Naive thymus-derived CD4-positive, alpha-beta T cell (primary cell): Measurements from ENCODE around the gene IQGAP1. TPM values are rescaled to one million over a fixed set of nuclear protein-coding genes. Genes with fewer than 3 reads are reported as not detected.
A peak's percentile ranks its signal among the peaks of the same experiment; 100 is the strongest.

Source experiments
- ATAC-seq: fragments of 150-1000 bp; cut with Tn5 transposase; 2 replicates; pipeline ENCODE4 v1.10.0; 2021; ENCODE audit warnings: mild to moderate bottlenecking, moderate library complexity
- CTCF ChIA-PET: fragments of 350-600 bp; sonication (Branson Sonifier 250); formaldehyde crosslinking; loops from one replicate; lab custom pipeline; 2021; ENCODE audit warnings: antibody characterized with exemption; lab: Charles Lee
- POLR2A ChIA-PET: fragments of 350-600 bp; sonication (Branson Sonifier 250); formaldehyde crosslinking; loops from one replicate; lab custom pipeline; 2021; ENCODE audit warnings: antibody characterized with exemption, inconsistent platforms; lab: Charles Lee
- DNase-seq, 9 donors: peaks; one replicate each; pipeline versions ENCODE4 v3.0.0 to v3.0.0-alpha.2; 2020 to 2022; ENCODE audit warnings: mixed read lengths in 1 of 9
- H3K27ac ChIP-seq: one replicate; pipeline ENCODE4 v1.7.0; 2013; ENCODE audit warnings: mild to moderate bottlenecking, low read depth, low read length, moderate library complexity
- H3K27me3 ChIP-seq, 2 donors: one replicate each; pipeline ENCODE4 v1.7.0; 2013; ENCODE audit warnings: low read length in 2 of 2, mild to moderate bottlenecking in 2 of 2, moderate library complexity in 2 of 2; ENCODE audit not compliant: control insufficient read depth in 2 of 2, insufficient read depth in 2 of 2
- H3K36me3 ChIP-seq, 3 experiments: 1 replicate in 2 of 3; 2 replicates in 1 of 3; pipeline ENCODE4 v1.7.0; 2013; ENCODE audit warnings: low read length in 3 of 3, mild to moderate bottlenecking in 3 of 3, moderate library complexity in 1 of 3; ENCODE audit not compliant: insufficient read depth in 3 of 3, control insufficient read depth in 2 of 3
- H3K4me1 ChIP-seq, 2 donors: one replicate each; pipeline ENCODE4 v1.7.0; 2013; ENCODE audit warnings: low read length in 2 of 2, mild to moderate bottlenecking in 2 of 2, moderate library complexity in 1 of 2; ENCODE audit not compliant: control insufficient read depth in 2 of 2, insufficient read depth in 2 of 2
- H3K4me3 ChIP-seq: 2 replicates; pipeline ENCODE4 v1.7.0; 2013; ENCODE audit warnings: mild to moderate bottlenecking, low read length
- H3K9me3 ChIP-seq, 3 experiments: 1 replicate in 2 of 3; 2 replicates in 1 of 3; pipeline ENCODE4 v1.7.0; 2013; ENCODE audit warnings: low read length in 3 of 3; ENCODE audit not compliant: control insufficient read depth in 2 of 3
- H3K27ac Mint-ChIP-seq, 9 donors: one replicate each; pipeline ENCODE4 v1.8.0; 2020 to 2022; ENCODE audit warnings: mixed read lengths in 9 of 9, mild to moderate bottlenecking in 8 of 9, moderate library complexity in 5 of 9, inconsistent platforms in 2 of 9
- H3K27me3 Mint-ChIP-seq, 5 donors: one replicate each; pipeline ENCODE4 v1.8.0; 2021 to 2022; ENCODE audit warnings: mixed read lengths in 5 of 5, mild to moderate bottlenecking in 1 of 5
- H3K36me3 Mint-ChIP-seq, 5 donors: one replicate each; pipeline ENCODE4 v1.8.0; 2020 to 2022; ENCODE audit warnings: mixed read lengths in 5 of 5, mild to moderate bottlenecking in 3 of 5, inconsistent platforms in 1 of 5
- H3K4me1 Mint-ChIP-seq, 7 donors: one replicate each; pipeline ENCODE4 v1.8.0; 2020 to 2022; ENCODE audit warnings: mixed read lengths in 7 of 7, mild to moderate bottlenecking in 3 of 7, inconsistent platforms in 1 of 7
- H3K4me3 Mint-ChIP-seq, 10 donors: one replicate each; pipeline ENCODE4 v1.8.0; 2020 to 2022; ENCODE audit warnings: mild to moderate bottlenecking in 10 of 10, mixed read lengths in 10 of 10, moderate library complexity in 6 of 10, inconsistent platforms in 2 of 10
- H3K9me3 Mint-ChIP-seq, 11 donors: one replicate each; pipeline ENCODE4 v1.8.0; 2020 to 2022; ENCODE audit warnings: mixed read lengths in 11 of 11, mild to moderate bottlenecking in 4 of 11, inconsistent platforms in 1 of 11, moderate library complexity in 1 of 11
- intact Hi-C, 2 donors: fragments of 100-400 bp; cut with micrococcal nuclease; formaldehyde crosslinking; loops; one replicate each; pipeline ENCODE4 v1.15.1; 2023
- polyA plus RNA-seq, 2 donors: library from polyadenylated mRNA; unstranded; fragments of 300-500 nt; fragmentation: Illumina TruSeq; gene quantifications; one replicate each; pipeline ENCODE4 v1.2.3, GENCODE V29; 2021
- total RNA-seq, 6 experiments: library from RNA in 5 of 6; stranded (reverse) in 5 of 6; gene quantifications; 1 replicate in 5 of 6; 2 replicates in 1 of 6; pipeline ENCODE4 v1.2.3 and lab custom pipeline; 2021 to 2026

Gene IQGAP1
- total and polyA plus RNA-seq, 7 experiments from 2014 or later: 73.9 to 263 (median 90.3) TPM

DNA sequence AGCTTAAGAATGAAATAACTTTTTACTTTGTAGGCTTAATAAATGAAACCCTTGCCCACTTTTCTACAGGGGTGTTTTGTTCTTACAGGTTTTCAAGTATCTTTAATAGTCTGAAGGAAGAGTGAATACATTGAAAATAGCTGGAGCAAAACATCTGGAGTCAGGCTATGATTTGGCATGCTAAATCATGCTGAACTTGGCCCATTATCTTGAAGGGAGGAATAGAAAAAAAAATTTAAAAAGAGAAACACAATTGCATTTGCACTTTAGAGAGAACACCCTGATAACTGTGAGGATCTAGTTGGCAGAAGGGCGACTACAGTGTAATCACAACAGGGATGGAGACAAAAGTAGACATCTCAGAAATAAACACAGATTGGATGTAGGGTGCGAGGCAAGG, 1.8 kb upstream of the IQGAP1 start:
- no peak overlapping the region for H3K27ac ChIP-seq
- CTCF ChIA-PET: interaction anchor here (0.7 kb wide), 1 partner anchor 24 kb away, joined by 3 read pairs; no protein-coding TSS in a partner anchor
- POLR2A ChIA-PET: interaction anchor here (0.7 to 4.6 kb wide), 4 partner anchors 9 to 187 kb away, joined by 3 to 48 read pairs (median 4); no protein-coding TSS in a partner anchor
- intact Hi-C loops: loop anchor here in 1 of 2 donors (5.0 kb wide), 1 partner anchor 96 kb away; no protein-coding TSS in a partner anchor
- Mint-ChIP-seq H3K27ac (peak overlapping the region; percentile 3 to 94 (median 75)), H3K27me3 (no peaks in the 10 kb centered on the region), H3K4me1 (peaks cover 25 to 49% (median 38%) of the 10 kb centered on the region in 7 donors), H3K36me3 (peaks cover 8 to 12% (median 8%) of the 10 kb centered on the region in 5 donors), H3K4me3 (peak overlapping the region in 8 of 10 donors; percentile 3 to 65 (median 40)), H3K9me3 (peaks cover 0 to 2% (median 0%) of the 10 kb centered on the region in 11 donors)
- no peak overlapping the region for H3K4me3 ChIP-seq
- peaks cover 0 to 7% (median 0%) of the 10 kb centered on the region in 3 experiments for H3K36me3 ChIP-seq
- H3K4me1 ChIP-seq: peaks cover 15 to 21% of the 10 kb centered on the region in 2 donors
- H3K9me3 ChIP-seq: no peaks in the 10 kb centered on the region
- no peaks in the 10 kb centered on the region for H3K27me3 ChIP-seq
- ATAC-seq (no peak), DNase-seq (no peak)

DNA sequence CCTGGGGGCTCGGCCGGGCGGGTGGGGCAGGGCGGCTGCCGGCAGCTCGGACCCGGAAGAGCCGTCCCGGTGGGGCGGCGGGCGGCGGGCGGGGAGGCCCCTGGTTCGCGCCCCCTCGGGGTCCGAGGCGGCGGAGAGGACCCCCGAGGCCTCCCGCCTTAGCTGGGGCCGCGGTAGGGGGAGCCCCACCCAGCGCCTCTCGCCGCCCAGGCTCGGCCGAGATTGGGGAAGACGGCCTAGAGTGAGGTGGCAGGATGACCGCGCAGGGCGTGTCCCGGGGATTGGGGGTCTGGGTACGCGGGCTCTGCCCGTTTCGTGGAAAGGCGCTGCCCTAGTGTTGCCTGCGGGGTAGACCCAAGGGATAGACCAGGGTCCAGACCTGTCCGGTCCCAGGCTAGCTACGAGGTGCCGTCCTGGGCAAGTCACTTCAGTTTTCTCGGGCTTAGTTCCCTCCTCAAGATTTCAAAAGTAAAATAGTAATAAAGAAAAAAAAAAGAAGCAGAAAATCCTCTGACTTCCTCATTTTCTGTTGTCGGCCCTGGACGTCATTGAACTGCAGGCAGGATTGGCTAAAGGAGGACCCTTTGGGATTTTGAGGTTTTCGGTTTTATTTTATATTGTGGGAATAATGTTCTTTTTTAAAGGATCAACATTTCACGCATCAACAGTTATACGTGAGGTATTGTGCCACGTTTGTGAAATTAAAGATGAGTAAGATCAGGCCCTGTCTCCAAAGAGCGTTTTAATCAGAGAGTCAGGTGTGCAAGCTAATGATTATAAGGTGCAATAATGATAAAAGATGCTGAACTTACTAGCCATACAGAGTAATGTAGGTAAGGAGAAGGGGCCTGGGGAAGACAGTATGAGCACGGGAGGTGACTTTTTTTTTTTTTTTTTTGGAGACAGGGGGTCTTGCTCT, 679 bp downstream of the IQGAP1 start:
- intact Hi-C loops: loop anchor here (1.0 to 5.0 kb wide), 13 partner anchors 11 to 547 kb away; partner anchors contain the start of genes GDPGP1 (in 2 of the 2), UNC45A (in 2 of the 2), NGRN (in 1 of the 2) and ZNF774 (in 1 of the 2)
- Mint-ChIP-seq H3K36me3 (peaks cover 20 to 31% (median 23%) of the 10 kb centered on the region in 5 donors), H3K4me1 (peaks cover 40 to 65% (median 59%) of the 10 kb centered on the region in 7 donors), H3K9me3 (peaks cover 0 to 1% (median 0%) of the 10 kb centered on the region in 11 donors), H3K27ac (peak overlapping the region; percentile 68 to 99 (median 94)), H3K4me3 (peak overlapping the region; percentile 80 to 95 (median 92)), H3K27me3 (no peaks in the 10 kb centered on the region)
- ChIA-PET CTCF (interaction anchor here (0.6 to 2.0 kb wide), 4 partner anchors 11 to 541 kb away, joined by 3 to 7 read pairs (median 4); no protein-coding TSS in a partner anchor), POLR2A (interaction anchor here (0.5 to 4.6 kb wide), 11 partner anchors 11 to 354 kb away, joined by 3 to 48 read pairs (median 3); no protein-coding TSS in a partner anchor)
- Histone ChIP-seq H3K4me3 (peak overlapping the region; percentile 88), H3K27ac (peak overlapping the region; percentile 93), H3K27me3 (no peaks in the 10 kb centered on the region), H3K9me3 (no peaks in the 10 kb centered on the region), H3K4me1 (peaks cover 29 to 33% of the 10 kb centered on the region in 2 donors), H3K36me3 (peaks cover 0 to 7% (median 0%) of the 10 kb centered on the region in 3 experiments)
- DNase-seq (peak in 6 of 9 donors; percentile 30 to 73 (median 45)), ATAC-seq (peak; percentile 39)

DNA sequence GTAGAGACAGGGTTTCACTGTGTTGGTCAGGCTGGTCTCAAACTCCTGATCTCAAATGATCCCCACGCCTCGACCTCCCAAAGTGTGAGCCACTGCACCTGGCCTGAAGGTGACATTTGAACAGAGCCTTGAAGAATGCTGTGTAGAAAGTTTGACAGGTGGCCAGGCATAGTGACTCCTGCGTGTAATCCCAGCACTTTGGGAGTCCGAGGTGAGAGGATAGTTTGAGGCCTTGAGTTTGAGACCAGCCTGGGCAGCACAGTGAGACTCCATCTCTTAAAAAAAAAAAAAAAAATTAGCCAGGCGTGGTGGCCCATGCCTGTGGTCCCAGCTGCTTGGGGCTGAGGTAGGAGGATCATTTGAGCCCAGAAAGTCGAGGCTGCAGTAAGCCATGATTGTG, 1.5 kb downstream of the IQGAP1 start:
- peaks cover 32 to 33% of the 10 kb centered on the region in 2 donors for H3K4me1 ChIP-seq
- H3K9me3 ChIP-seq: no peaks in the 10 kb centered on the region
- no peak for ATAC-seq
- POLR2A ChIA-PET: interaction anchor here (0.6 to 4.6 kb wide), 4 partner anchors 10 to 180 kb away, joined by 3 to 48 read pairs (median 14); no protein-coding TSS in a partner anchor
- Mint-ChIP-seq H3K27me3 (no peaks in the 10 kb centered on the region), H3K9me3 (peaks cover 0 to 1% (median 0%) of the 10 kb centered on the region in 11 donors), H3K36me3 (peaks cover 20 to 31% (median 27%) of the 10 kb centered on the region in 5 donors), H3K4me1 (peaks cover 43 to 71% (median 63%) of the 10 kb centered on the region in 7 donors), H3K4me3 (peak overlapping the region; percentile 80 to 95 (median 86)), H3K27ac (peak overlapping the region in 8 of 9 donors; percentile 19 to 95 (median 76))
- H3K36me3 ChIP-seq: peaks cover 0 to 7% (median 0%) of the 10 kb centered on the region in 3 experiments
- H3K27ac ChIP-seq: peak overlapping the region; percentile 93
- peak overlapping the region; percentile 88 for H3K4me3 ChIP-seq
- intact Hi-C loops: loop anchor here (2.0 to 5.0 kb wide), 4 partner anchors 19 to 545 kb away; partner anchors contain the start of gene UNC45A (in 1 of the 2)
- no peaks in the 10 kb centered on the region for H3K27me3 ChIP-seq
- CTCF ChIA-PET: interaction anchor here (0.6 kb wide), 1 partner anchor 466 kb away, joined by 4 read pairs; no protein-coding TSS in a partner anchor
- no peak for DNase-seq

DNA sequence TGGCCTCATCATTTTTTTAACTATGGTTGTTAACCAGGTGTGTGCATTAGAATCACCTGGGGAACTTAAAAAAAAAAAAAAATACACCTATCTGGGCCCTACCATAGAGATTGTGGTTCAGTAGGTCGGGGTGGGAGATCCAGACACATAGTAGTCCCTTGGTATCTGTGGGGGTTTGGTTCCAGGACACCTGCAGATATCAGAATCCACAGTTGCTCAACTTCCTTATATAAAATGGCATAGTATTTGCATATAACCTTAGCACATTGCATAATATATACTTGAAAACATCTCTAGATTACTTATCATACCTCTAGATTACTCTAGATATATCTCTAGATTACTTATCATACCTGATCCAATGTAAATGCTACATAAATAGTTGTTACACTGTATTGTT, 5.0 kb downstream of the IQGAP1 start:
- Histone ChIP-seq H3K4me3 (no peak overlapping the region), H3K4me1 (peaks cover 36 to 37% of the 10 kb centered on the region in 2 donors), H3K36me3 (peaks cover 0 to 7% (median 0%) of the 10 kb centered on the region in 3 experiments), H3K27me3 (no peaks in the 10 kb centered on the region), H3K9me3 (no peaks in the 10 kb centered on the region), H3K27ac (no peak overlapping the region)
- ChIA-PET POLR2A (interaction anchor here (0.7 to 2.2 kb wide), 3 partner anchors 14 to 172 kb away, joined by 3 to 5 read pairs (median 4); no protein-coding TSS in a partner anchor), CTCF (no interaction called here)
- no peaks in the 10 kb centered on the region for H3K27me3 Mint-ChIP-seq
- H3K27ac Mint-ChIP-seq: peak overlapping the region in 3 of 9 donors; percentile 0 to 69 (median 65)
- peaks cover 20 to 40% (median 35%) of the 10 kb centered on the region in 5 donors for H3K36me3 Mint-ChIP-seq
- H3K4me1 Mint-ChIP-seq: peaks cover 47 to 80% (median 69%) of the 10 kb centered on the region in 7 donors
- H3K4me3 Mint-ChIP-seq: peak overlapping the region in 1 of 10 donors; percentile 22
- no peak for DNase-seq
- H3K9me3 Mint-ChIP-seq: peaks cover 0 to 1% (median 0%) of the 10 kb centered on the region in 11 donors
- ATAC-seq: no peak
- intact Hi-C loops: no loop called here

DNA sequence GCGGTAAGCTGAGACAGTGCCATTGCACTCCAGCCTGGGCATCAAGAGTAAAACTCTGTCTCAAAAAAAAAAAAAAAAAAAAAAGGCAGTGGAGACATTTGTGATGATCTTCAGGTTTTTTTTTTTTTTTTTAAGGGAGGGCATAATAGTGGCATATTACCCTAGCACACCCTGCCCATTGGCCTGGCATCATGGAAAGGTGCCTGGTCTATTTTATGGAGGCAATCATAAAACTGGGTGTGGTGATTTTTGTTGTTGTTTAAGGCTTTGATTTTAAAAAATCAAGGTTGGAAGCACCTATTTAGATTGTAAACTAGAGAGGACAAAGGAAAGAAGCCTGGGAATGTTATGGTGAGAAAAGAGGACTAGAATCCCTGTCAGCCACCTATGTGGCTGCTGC, 6.0 kb downstream of the IQGAP1 start:
- Mint-ChIP-seq H3K4me1 (peaks cover 45 to 78% (median 67%) of the 10 kb centered on the region in 7 donors), H3K9me3 (peaks cover 0 to 1% (median 0%) of the 10 kb centered on the region in 11 donors), H3K36me3 (peaks cover 20 to 38% (median 33%) of the 10 kb centered on the region in 5 donors), H3K27me3 (no peaks in the 10 kb centered on the region), H3K27ac (peak overlapping the region in 6 of 9 donors; percentile 31 to 69 (median 43)), H3K4me3 (peak overlapping the region in 2 of 10 donors; percentile 1 to 26)
- no peak for ATAC-seq
- no peak for DNase-seq
- no peaks in the 10 kb centered on the region for H3K27me3 ChIP-seq
- ChIA-PET CTCF (no interaction called here), POLR2A (interaction anchor here (0.6 to 2.2 kb wide), 2 partner anchors 13 to 93 kb away, joined by 3 to 4 read pairs; no protein-coding TSS in a partner anchor)
- H3K4me3 ChIP-seq: no peak overlapping the region
- no peaks in the 10 kb centered on the region for H3K9me3 ChIP-seq
- peaks cover 0 to 7% (median 0%) of the 10 kb centered on the region in 3 experiments for H3K36me3 ChIP-seq
- H3K27ac ChIP-seq: no peak overlapping the region
- H3K4me1 ChIP-seq: peaks cover 36 to 39% of the 10 kb centered on the region in 2 donors
- intact Hi-C loops: no loop called here
